Skeletal muscle satellite cell (primary cell): Measurements from ENCODE around the gene GNPTG.

Source experiments
- H3K27me3 ChIP-seq: 2 replicates; pipeline ENCODE4 v1.7.0; 2013; ENCODE audit warnings: low read length; ENCODE audit not compliant: control insufficient read depth, insufficient read depth
- H3K36me3 ChIP-seq: 2 replicates; pipeline ENCODE4 v1.7.0; 2013; ENCODE audit warnings: mild to moderate bottlenecking, control low read depth, low read length; ENCODE audit not compliant: insufficient read depth
- H3K4me1 ChIP-seq: 2 replicates; pipeline ENCODE4 v1.7.0; 2013; ENCODE audit warnings: low read length; ENCODE audit not compliant: control insufficient read depth, insufficient read depth
- H3K4me2 ChIP-seq: 2 replicates; pipeline ENCODE4 v1.7.0; 2013; ENCODE audit warnings: mild to moderate bottlenecking, low read length
- H3K4me3 ChIP-seq: 2 replicates; pipeline ENCODE4 v1.7.0; 2013; ENCODE audit warnings: low read length
- H3K9ac ChIP-seq: 2 replicates; pipeline ENCODE4 v1.7.0; 2013; ENCODE audit warnings: mild to moderate bottlenecking, low read depth, low read length, moderate library complexity
- H3K9me3 ChIP-seq: replicated peaks from 2 replicates; pipeline ENCODE4 v1.7.0; 2013; ENCODE audit warnings: mild to moderate bottlenecking, control low read depth, low read length

GNPTG gene

DNA sequence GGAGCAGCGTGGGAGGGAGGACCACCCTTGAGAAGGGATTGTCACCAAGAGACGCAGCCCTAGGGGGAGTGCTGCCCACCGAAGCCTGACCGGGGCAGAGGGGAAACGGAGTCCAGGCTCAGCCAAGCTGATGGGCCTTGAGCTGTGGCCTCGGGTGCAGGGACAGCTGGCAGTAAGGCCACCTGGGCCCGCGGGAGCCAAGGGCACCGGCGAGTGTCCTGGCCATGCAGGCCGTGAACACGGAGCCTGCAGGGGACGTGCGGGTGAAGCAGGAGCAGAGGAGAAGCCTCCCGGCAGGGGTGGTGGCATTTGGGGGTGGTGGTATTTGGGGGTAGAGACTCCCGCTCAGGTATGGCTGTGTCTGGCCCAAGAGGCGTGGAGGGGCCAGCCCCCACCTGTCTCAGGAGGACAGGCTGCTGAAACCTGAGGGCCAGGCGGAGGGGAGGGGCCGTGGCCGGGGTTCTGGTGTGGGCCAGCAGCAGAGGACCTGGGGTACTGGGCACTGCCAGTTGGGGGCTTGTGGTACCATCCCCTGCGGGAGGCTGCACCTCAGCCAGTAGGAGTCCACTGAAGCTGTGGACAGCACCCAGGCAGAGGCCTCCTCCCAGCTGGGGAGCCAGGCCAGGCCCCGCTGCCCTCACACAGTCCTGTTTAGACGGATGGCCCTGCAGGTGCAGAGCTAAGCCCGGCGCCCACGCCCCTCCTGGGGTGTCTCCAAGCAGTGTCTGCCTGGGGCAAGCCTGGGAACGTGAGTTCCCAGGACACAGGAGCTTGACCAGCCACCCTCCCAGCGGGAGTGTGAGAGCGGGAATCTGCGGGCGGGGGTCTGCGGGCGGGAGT, 4.5 kb downstream of the GNPTG start:
- Histone ChIP-seq H3K4me1 (peaks cover 15% of the 10 kb centered on the region), H3K4me3 (no peak overlapping the region), H3K9me3 (no peaks in the 10 kb centered on the region), H3K4me2 (no peak overlapping the region), H3K9ac (no peak overlapping the region), H3K27me3 (no peaks in the 10 kb centered on the region), H3K36me3 (peaks cover 4% of the 10 kb centered on the region)

GRCh38 chr16:1357906-1358566, 6.3 kb downstream of the GNPTG start:
- Histone ChIP-seq H3K9ac (no peak overlapping the region), H3K4me1 (peaks cover 12% of the 10 kb centered on the region), H3K27me3 (no peaks in the 10 kb centered on the region), H3K36me3 (peaks cover 17% of the 10 kb centered on the region), H3K4me3 (no peak overlapping the region), H3K9me3 (no peaks in the 10 kb centered on the region), H3K4me2 (no peak overlapping the region)

DNA sequence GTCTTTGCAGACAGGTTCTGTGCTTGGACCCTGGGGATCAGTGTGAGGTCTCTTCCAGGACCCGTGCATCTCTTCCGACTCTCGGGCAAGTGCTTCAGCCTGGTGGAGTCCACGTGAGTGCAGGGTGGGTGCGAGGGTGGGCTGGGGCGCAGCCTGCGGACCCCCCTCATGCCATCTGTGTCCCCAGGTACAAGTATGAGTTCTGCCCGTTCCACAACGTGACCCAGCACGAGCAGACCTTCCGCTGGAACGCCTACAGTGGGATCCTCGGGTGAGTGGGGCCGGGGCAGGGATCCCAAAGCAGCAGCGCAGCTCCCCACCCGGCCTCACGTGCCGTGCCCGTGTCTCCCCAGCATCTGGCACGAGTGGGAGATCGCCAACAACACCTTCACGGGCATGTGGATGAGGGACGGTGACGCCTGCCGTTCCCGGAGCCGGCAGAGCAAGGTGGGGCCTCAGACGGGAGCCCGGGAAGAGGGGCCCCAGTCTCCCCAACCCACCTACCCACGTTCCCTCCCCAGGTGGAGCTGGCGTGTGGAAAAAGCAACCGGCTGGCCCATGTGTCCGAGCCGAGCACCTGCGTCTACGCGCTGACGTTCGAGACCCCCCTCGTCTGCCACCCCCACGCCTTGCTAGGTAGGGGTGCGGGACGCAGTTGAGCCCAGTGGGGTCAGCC, 10.1 kb downstream of the GNPTG start:
- H3K27me3 ChIP-seq = no peaks in the 10 kb centered on the region
- no peaks in the 10 kb centered on the region for H3K9me3 ChIP-seq
- H3K36me3 ChIP-seq = peaks cover 50% of the 10 kb centered on the region
- peaks cover 9% of the 10 kb centered on the region for H3K4me1 ChIP-seq
- no peak overlapping the region for H3K4me3 ChIP-seq
- H3K9ac ChIP-seq = no peak overlapping the region
- no peak overlapping the region for H3K4me2 ChIP-seq

GRCh38 chr16:1362807-1363206, 11.1 kb downstream of the GNPTG start:
- Histone ChIP-seq H3K4me1 (peaks cover 8% of the 10 kb centered on the region), H3K9me3 (no peaks in the 10 kb centered on the region), H3K27me3 (no peaks in the 10 kb centered on the region), H3K4me3 (no peak overlapping the region), H3K9ac (no peak overlapping the region), H3K4me2 (no peak overlapping the region), H3K36me3 (peaks cover 50% of the 10 kb centered on the region)

- peaks cover 50% of the 10 kb centered on the region for H3K36me3 ChIP-seq
- H3K27me3 ChIP-seq = no peaks in the 10 kb centered on the region
- H3K4me1 ChIP-seq = peaks cover under 1% of the 10 kb centered on the region
- no peak overlapping the region for H3K4me2 ChIP-seq
- no peaks in the 10 kb centered on the region for H3K9me3 ChIP-seq
- no peak overlapping the region for H3K4me3 ChIP-seq
- no peak overlapping the region for H3K9ac ChIP-seq
Measured at GRCh38 chr16:1363501-1364041, 11.8 kb downstream of the GNPTG start.

DNA sequence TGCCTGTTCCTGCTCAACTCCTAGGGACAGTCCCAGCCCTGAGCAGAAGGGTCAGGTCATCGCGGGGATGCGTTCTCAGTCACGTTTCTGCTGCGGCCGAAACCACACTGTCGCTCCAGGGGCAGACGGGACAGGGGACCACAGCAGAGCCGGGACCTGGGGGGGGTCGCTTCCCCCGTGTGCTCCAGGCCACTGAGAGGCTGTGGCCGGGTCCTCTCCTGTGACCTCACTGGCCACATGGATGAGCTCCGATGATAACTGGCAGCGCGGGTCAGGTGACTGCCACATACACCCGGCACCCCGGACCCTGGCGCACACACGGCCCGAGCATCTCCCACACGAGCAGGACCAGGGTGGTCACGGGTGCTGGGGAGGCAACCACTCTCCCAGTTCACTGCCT, 12.8 kb downstream of the GNPTG start:
- no peak overlapping the region for H3K4me2 ChIP-seq
- no peaks in the 10 kb centered on the region for H3K9me3 ChIP-seq
- no peak overlapping the region for H3K9ac ChIP-seq
- H3K4me3 ChIP-seq = no peak overlapping the region
- H3K4me1 ChIP-seq = no peaks in the 10 kb centered on the region
- H3K27me3 ChIP-seq = no peaks in the 10 kb centered on the region
- H3K36me3 ChIP-seq = peaks cover 50% of the 10 kb centered on the region

- no peaks in the 10 kb centered on the region for H3K9me3 ChIP-seq
- H3K27me3 ChIP-seq = no peaks in the 10 kb centered on the region
- no peak overlapping the region for H3K9ac ChIP-seq
- no peak overlapping the region for H3K4me3 ChIP-seq
- H3K4me2 ChIP-seq = no peak overlapping the region
- H3K36me3 ChIP-seq = peaks cover 47% of the 10 kb centered on the region
- no peaks in the 10 kb centered on the region for H3K4me1 ChIP-seq
Measured at GRCh38 chr16:1366060-1366711, 14.5 kb downstream of the GNPTG start.

- no peaks in the 10 kb centered on the region for H3K9me3 ChIP-seq
- peaks cover 45% of the 10 kb centered on the region for H3K36me3 ChIP-seq
- H3K9ac ChIP-seq = no peak overlapping the region
- H3K4me3 ChIP-seq = no peak overlapping the region
- no peak overlapping the region for H3K4me2 ChIP-seq
- H3K4me1 ChIP-seq = no peaks in the 10 kb centered on the region
- no peaks in the 10 kb centered on the region for H3K27me3 ChIP-seq
Measured at GRCh38 chr16:1366712-1367299, 15.1 kb downstream of the GNPTG start.

DNA sequence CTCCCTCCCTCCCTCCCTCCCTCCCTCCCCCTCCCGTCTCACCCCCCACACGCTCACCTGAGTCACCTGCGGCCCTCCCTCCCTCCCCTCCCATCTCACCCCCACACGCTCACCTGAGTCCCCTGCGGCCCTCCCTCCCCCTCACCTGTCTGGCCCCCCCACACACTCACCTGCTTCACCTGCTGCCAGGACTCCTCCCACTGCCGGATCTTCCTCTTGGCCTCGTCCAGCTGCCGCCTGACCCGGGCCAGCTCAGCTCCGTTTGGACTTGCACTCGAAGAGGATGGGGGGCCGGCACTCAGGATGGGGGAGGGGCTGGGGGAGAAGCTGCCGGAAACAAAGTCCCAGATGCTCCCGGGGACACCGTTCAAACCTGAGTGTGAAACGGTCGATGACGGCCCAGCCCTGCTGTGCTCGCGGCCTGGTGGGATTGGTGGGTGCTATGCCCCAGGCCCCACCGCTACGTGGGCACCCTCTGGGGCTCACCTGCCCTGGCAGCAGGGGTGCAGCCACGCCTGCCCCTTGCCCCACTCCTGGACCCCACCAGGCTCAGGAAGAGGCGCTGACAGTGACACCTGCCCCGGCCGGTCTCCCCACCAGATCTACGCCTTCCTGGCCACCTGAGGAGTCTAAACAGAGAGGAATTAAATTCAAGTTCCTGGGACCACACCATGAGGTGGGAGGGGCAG, 15.9 kb downstream of the GNPTG start:
- H3K36me3 ChIP-seq = peaks cover 37% of the 10 kb centered on the region
- no peaks in the 10 kb centered on the region for H3K9me3 ChIP-seq
- H3K4me1 ChIP-seq = no peaks in the 10 kb centered on the region

DNA sequence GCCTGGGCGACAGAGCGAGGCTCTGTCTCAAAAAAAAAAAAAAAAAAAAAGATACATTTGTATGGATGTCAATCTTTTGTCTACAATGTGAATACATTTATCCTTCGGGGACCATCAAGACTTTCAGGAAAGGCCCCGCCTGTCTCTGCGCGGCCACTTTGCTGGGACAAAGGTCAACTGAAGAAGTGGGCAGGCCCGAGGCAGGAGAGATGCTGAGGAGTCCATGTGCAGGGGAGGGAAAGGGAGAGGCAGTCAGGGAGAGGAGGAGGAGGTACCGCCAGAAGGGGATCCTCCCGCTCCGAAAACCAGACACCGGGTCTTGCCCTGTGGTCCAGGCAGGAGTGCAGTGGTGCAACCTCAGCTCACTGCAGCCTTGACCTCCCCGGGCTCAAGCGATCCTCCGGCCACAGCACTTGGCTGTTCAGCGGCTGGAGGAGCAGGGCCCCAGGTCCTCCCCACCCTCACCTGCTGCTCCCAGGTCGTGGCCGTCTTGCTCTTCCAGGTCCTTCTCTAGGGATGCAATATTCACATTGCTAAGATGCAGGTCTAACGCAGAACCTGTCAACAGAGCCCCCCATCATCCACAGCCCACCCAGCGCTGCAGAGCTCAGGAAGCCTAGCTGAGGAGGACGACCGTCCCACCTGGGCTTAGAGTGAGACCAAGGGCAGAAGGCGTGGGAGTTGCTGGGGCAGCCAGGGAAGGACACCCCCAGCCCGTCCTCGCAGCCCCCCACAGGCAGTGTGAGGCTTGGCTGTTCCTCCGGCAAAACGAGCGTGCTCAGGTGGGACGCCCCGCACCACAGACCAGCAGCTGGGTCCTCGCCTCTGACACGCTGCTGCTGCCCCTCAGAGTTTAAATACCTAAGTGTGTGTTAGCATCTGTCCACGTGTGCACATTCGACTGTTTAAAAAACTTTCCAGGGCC, 19.6 kb downstream of the GNPTG start:
- H3K4me1 ChIP-seq = no peaks in the 10 kb centered on the region
- H3K9me3 ChIP-seq = no peaks in the 10 kb centered on the region
- H3K4me2 ChIP-seq = no peak overlapping the region
- no peak overlapping the region for H3K9ac ChIP-seq
- peaks cover 5% of the 10 kb centered on the region for H3K36me3 ChIP-seq
- H3K27me3 ChIP-seq = no peaks in the 10 kb centered on the region
- no peak overlapping the region for H3K4me3 ChIP-seq

More for the DNA sequence above, 15.9 kb downstream of the GNPTG start:
- no peaks in the 10 kb centered on the region for H3K27me3 ChIP-seq
- no peak overlapping the region for H3K4me3 ChIP-seq
- H3K4me2 ChIP-seq = no peak overlapping the region
- no peak overlapping the region for H3K9ac ChIP-seq
